Measurements from ENCODE around the gene SLC22A2.

Gene SLC22A2

DNA sequence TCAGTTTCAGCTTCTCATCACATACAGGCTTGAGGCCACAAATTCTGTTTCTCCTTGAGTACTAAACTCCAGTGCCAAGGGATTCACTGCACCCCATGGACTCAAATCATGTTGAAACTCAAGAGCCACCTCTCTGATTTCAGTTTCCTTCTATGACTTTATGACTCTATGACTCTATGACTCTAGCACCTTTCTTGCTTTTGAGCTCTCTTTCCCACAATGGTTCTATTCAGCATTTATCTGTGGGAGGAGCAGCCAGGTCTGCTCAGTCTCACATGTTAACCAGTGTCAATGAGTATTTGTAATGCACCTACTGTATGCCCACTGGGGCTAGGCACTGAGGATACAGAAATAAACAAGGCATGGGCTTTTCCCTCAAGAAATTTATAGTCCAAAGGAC lies 14.6 kb upstream of the SLC22A2 start:
- DNase-seq, result no peak

- DNase-seq, result no peak
Observed at GRCh38 chr6:160272707-160273106, 14.1 kb upstream of the SLC22A2 start.

- DNase-seq, result no peak
Observed at GRCh38 chr6:160270347-160270746, 11.7 kb upstream of the SLC22A2 start.

DNA sequence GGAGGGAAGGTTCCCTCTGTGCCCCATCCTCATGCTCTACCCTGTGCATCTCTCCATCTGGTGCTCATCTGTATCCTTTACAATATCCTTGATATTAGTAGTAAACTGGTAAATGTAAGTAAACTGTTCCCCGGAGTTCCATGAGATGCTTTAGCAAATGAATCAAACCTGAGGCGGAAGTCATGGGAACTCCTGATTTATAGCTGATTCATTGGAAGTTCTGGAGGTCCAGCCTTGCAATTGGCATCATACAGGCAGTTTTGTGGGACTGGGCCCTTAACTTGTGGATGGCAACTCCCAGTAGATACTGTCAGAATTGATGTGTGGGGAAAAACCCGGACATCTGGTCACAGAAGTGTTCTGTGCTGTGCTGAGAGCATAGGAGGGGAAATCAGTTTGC lies 11.2 kb upstream of the SLC22A2 start:
- DNase-seq, result no peak

GRCh38 chr6:160269023-160269521 lies 10.5 kb upstream of the SLC22A2 start:
- no peak for DNase-seq

- DNase-seq, result no peak
Observed at GRCh38 chr6:160267102-160267501, 8.5 kb upstream of the SLC22A2 start.

- no peak for DNase-seq
Observed at GRCh38 chr6:160265869-160266476, 7.4 kb upstream of the SLC22A2 start.

DNA sequence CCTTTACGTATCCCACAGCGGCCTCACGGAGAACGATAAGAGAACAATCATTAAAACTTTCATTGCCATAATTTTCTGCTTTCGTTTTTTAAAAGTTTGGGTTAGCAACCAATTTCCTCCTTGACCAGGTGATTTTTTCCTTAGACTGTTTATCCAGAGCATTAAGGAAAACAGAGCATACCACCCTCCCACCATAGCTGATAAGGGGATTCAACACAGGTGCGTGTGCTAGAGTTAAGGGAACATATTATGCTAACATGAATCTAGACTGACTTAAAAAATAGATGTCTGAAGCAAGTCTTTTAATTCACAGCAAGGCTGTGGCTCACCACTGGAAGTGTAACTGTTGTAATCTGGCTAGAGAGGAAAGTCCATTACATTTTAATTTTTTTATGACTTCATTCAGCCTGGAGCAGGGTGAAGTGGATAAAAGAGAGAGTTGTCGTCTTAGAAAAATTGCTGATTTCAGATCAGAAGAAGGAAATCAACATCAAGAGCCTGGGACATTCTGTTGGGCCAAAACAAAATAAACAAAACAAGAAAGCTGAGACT lies 5.5 kb upstream of the SLC22A2 start:
- DNase-seq, result no peak

- DNase-seq, result no peak
Observed at GRCh38 chr6:160263196-160263939, 4.7 kb upstream of the SLC22A2 start.

DNA sequence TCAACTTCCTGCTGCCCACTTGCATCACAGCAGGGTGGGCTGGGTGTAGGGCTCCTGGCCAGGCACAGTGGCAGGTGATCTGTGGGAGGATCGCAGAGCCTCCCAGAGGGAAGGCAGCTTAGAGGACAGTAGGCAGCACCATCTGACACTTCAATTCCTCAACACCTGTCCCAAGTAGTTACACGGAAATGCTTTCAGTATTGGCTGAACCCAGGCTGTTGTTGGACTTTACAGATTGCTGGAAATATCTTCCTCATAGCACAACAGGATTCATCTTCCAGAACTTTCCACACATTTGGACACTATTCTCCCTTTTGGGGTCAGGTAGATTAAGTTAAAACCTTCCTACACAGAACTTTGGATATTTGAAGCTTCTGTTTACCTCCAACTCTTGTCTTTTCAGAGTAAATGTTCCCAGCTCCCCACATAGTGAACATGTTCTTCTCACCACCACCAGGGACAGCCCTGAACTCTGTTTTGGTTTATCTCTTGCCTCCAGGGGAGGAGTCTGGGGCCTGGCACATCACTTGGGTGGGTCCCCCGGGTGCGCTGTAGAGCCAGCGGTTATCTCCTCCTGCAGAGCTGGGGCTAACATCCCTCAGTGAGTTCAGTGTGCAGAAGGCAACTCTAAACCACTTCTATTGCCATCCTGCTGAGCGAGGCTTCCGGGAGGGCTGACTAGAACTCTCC lies 3.5 kb upstream of the SLC22A2 start:
- DNase-seq, result no peak

GRCh38 chr6:160260803-160261450 lies 2.3 kb upstream of the SLC22A2 start:
- no peak for DNase-seq

DNA sequence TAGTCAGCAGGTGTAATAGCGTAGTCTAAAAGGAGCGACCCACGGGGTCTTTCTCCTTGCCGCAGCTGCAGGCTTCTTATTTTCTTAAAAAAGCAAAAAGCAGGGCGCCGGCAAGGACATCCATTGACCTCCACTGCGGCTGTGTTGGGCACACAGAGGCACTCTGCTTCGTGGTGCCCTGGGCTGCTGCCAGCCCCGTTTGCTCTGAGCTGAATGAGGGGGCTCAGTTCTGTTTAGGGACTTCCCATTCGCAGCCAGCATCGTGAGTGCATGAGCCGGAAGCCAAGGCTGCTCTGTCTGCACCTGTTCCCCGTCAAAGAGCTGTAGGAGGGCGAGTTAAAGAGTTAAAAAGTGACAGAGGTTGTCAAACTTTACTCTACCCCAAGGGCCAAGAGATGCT lies 1.7 kb upstream of the SLC22A2 start:
- DNase-seq, result no peak

- DNase-seq, result no peak
Observed at GRCh38 chr6:160259598-160259997, 977 bp upstream of the SLC22A2 start.

GRCh38 chr6:160259143-160259425 lies 463 bp upstream of the SLC22A2 start:
- DNase-seq, result no peak

GRCh38 chr6:160256445-160256844 lies 2.2 kb downstream of the SLC22A2 start:
- DNase-seq, result no peak

- DNase-seq, result no peak
Observed at GRCh38 chr6:160254467-160255312, 3.9 kb downstream of the SLC22A2 start.

DNA sequence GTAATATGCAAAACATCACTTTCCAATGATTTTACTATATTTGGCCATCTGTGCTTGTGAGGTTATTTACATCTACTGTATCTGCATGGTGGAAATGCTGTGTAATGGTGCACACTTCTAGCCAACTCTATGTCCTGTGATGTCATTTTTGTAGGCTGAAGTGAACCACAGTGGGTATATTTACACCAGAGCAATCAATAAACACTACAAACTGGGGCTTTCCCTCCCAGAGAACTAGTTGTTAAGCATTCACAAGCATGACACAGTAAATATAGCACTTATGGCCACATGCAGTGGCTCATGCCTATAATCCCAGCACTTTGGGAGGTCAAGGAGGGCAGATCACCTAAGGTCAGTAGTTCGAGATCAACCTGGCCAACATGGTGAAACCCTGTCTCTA lies 4.9 kb downstream of the SLC22A2 start:
- DNase-seq, result no peak

GRCh38 chr6:160253292-160253691 lies 5.3 kb downstream of the SLC22A2 start:
- no peak for DNase-seq

- no peak for DNase-seq
Observed at GRCh38 chr6:160252073-160252813, 6.4 kb downstream of the SLC22A2 start.

DNA sequence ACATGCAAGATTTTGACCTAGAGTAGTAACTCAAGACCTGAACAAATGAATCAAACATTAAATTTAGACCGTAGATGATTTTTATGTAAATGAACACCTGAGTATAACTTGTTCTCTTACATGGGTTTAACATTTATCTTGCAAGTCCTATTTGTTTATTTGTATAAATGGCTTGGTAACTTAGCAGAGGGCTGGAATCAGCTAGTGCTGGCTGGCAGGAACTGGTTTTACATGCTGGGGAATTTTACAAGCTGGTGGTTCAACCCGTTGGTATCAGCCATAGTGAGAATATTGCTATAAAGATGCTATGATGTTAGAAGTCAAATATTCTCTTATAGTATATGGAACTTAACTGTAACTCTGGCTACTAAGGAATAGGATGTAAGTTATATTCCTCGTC lies 8.9 kb downstream of the SLC22A2 start:
- DNase-seq, result no peak

DNA sequence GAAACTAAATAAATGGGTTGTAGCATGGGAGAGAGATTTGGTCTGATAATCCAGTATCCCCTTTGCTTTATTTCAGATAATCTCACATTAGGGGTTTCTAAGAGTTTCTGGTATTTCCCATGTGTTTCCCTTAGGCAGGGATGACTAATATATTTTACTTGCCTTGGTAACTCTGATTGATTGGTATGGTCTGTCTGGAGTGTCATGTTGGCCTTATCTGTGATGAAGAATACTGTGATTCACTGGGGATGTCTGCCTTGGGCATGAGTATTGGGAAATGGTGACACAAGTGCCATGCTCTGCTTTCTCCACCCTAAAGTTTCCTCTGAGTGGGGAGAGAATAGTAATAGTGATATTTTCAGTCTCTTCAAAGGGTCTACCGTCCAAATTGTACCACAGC lies 10.1 kb downstream of the SLC22A2 start:
- DNase-seq, result no peak

- no peak for DNase-seq
Observed at GRCh38 chr6:160247457-160247883, 11.2 kb downstream of the SLC22A2 start.
